GM23338 (cell line): Measurements from ENCODE around the gene FYN. TPM values are rescaled to one million over a fixed set of nuclear protein-coding genes. Genes with fewer than 3 reads are reported as not detected.
"Not testable (repeated sequence)": the region's sequence is repeated elsewhere in the genome, so short reads cannot be mapped to it uniquely, and the experiment has no call there.

Experiments used
- ATAC-seq: fragments of 200-7000 bp; cut with Tn5 transposase; 3 replicates; pipeline ENCODE4 v1.9.1; 2020
- DNase-seq: peaks from one replicate; pipeline ENCODE4 v3.0.0-alpha.2; 2015; ENCODE audit warnings: low spot score
- H2AFZ ChIP-seq: fragments of 200-600 bp; sonication (generic); 2 replicates; pipeline ENCODE4 v1.8.0; 2016; ENCODE audit warnings: antibody characterized with exemption, mild to moderate bottlenecking, moderate library complexity
- H3F3A ChIP-seq: fragments of 200-600 bp; sonication (generic); replicated peaks from 2 replicates; pipeline ENCODE4 v1.8.0; 2017; ENCODE audit warnings: antibody characterized with exemption, mixed run types, low read depth
- H3K27ac ChIP-seq: fragments of 200-600 bp; sonication (generic); 2 replicates; pipeline ENCODE4 v1.6.1; 2016; ENCODE audit warnings: low read depth
- H3K27me3 ChIP-seq: fragments of 200-600 bp; sonication (generic); 2 replicates; pipeline ENCODE4 v1.8.0; 2016; ENCODE audit warnings: mild to moderate bottlenecking, mixed run types, moderate library complexity; ENCODE audit not compliant: insufficient read depth
- H3K36me3 ChIP-seq: fragments of 200-600 bp; sonication (generic); 2 replicates; pipeline ENCODE4 v1.8.0; 2016; ENCODE audit warnings: mild to moderate bottlenecking; ENCODE audit not compliant: insufficient read depth
- H3K4me1 ChIP-seq: fragments of 200-600 bp; sonication (generic); 2 replicates; pipeline ENCODE4 v1.8.0; 2016; ENCODE audit warnings: mild to moderate bottlenecking, moderate library complexity; ENCODE audit not compliant: insufficient read depth
- H3K4me2 ChIP-seq: fragments of 200-600 bp; sonication (generic); 2 replicates; pipeline ENCODE4 v1.7.1; 2017; ENCODE audit warnings: mixed run types
- H3K4me3 ChIP-seq: fragments of 200-600 bp; sonication (generic); 2 replicates; pipeline ENCODE4 v1.6.1; 2016; ENCODE audit warnings: mixed run types
- H3K79me2 ChIP-seq: fragments of 200-600 bp; sonication (generic); replicated peaks from 2 replicates; pipeline ENCODE4 v1.8.0; 2017; ENCODE audit warnings: mild to moderate bottlenecking; ENCODE audit not compliant: insufficient read depth
- H3K9me2 ChIP-seq: fragments of 200-600 bp; sonication (generic); 2 replicates; pipeline ENCODE4 v1.8.0; 2017; ENCODE audit not compliant: insufficient read depth
- H4K20me1 ChIP-seq: fragments of 200-600 bp; sonication (generic); replicated peaks from 2 replicates; pipeline ENCODE4 v1.8.0; 2017; ENCODE audit warnings: mild to moderate bottlenecking; ENCODE audit not compliant: insufficient read depth
- H3K27ac Mint-ChIP-seq: 2 replicates; pipeline ENCODE4 v1.8.0; 2020; ENCODE audit warnings: inconsistent platforms, mild to moderate bottlenecking, moderate library complexity, mixed read lengths
- H3K27me3 Mint-ChIP-seq: 3 replicates; pipeline ENCODE4 v1.8.0; 2022; ENCODE audit warnings: low read depth, mild to moderate bottlenecking, moderate library complexity, mixed read lengths, inconsistent platforms; ENCODE audit not compliant: insufficient read depth, poor library complexity
- H3K36me3 Mint-ChIP-seq: 3 replicates; pipeline ENCODE4 v1.8.0; 2021; ENCODE audit warnings: low read depth, mild to moderate bottlenecking, inconsistent platforms, moderate library complexity, mixed read lengths
- H3K4me1 Mint-ChIP-seq: 3 replicates; pipeline ENCODE4 v1.8.0; 2020; ENCODE audit warnings: mild to moderate bottlenecking, inconsistent platforms, mixed read lengths
- H3K4me3 Mint-ChIP-seq: 3 replicates; pipeline ENCODE4 v1.8.0; 2021; ENCODE audit warnings: moderate library complexity, mild to moderate bottlenecking, inconsistent platforms, mixed read lengths
- H3K9me3 Mint-ChIP-seq: 3 replicates; pipeline ENCODE4 v1.8.0; 2020; ENCODE audit warnings: moderate library complexity, mild to moderate bottlenecking, inconsistent platforms, mixed read lengths
- CREB1 ChIP-seq: fragments of 250-450 bp; sonication (Bioruptor Pico); IDR thresholded peaks from 2 replicates; pipeline ENCODE4 v1.5.0; 2020; ENCODE audit warnings: low read depth, mild to moderate bottlenecking, moderate library complexity
- EZH2 ChIP-seq: fragments of 200-600 bp; sonication (generic); IDR thresholded peaks from one replicate; pipeline ENCODE4 v1.8.0; 2017; ENCODE audit warnings: antibody characterized with exemption, mild to moderate bottlenecking, low read depth; ENCODE audit not compliant: unreplicated experiment
- EZH2phosphoT487 ChIP-seq: fragments of 200-600 bp; sonication (generic); IDR thresholded peaks from one replicate; pipeline ENCODE4 v1.8.1; 2018; ENCODE audit warnings: antibody characterized with exemption; ENCODE audit not compliant: unreplicated experiment
- JUNB ChIP-seq: IDR thresholded peaks from one replicate; pipeline ENCODE4 v1.6.1; 2016; ENCODE audit warnings: antibody characterized with exemption; ENCODE audit not compliant: unreplicated experiment
- NANOG ChIP-seq: IDR thresholded peaks from 2 replicates; pipeline ENCODE4 v1.6.1; 2016; ENCODE audit warnings: antibody characterized with exemption, borderline replicate concordance
- POLR2AphosphoS5 ChIP-seq: IDR thresholded peaks from 2 replicates; pipeline ENCODE4 v1.6.1; 2016; ENCODE audit warnings: antibody characterized with exemption, low read depth
- ZNF114 ChIP-seq: fragments of 250-450 bp; sonication (Bioruptor Pico); IDR thresholded peaks from 2 replicates; pipeline ENCODE4 v1.5.0; 2020; ENCODE audit warnings: mild to moderate bottlenecking, moderate library complexity
- ZNF331 ChIP-seq: fragments of 250-450 bp; sonication (Bioruptor Pico); IDR thresholded peaks from 2 replicates; pipeline ENCODE4 v1.5.0; 2020; ENCODE audit warnings: low read depth, mild to moderate bottlenecking, moderate library complexity
- polyA plus RNA-seq: library from polyadenylated mRNA; unstranded; fragments of >200 nt; fragmentation: Nextera tagmentation; extraction: Ambion mirVana; gene quantifications from 2 replicates; pipeline ENCODE4 v1.2.1, GENCODE V29; 2016
- total RNA-seq: library from RNA; depleted of rRNA; stranded (reverse); fragments of >200 nt; shearing (Covaris generic); gene quantifications from 2 replicates; pipeline ENCODE4 v1.2.3, GENCODE V29; 2014
- TF ChIP-seq, protein P1 (sequence below), 2 experiments: fragments of 200-600 bp in 1 of 2; sonication (generic) in 1 of 2; conservative IDR thresholded peaks; 2 replicates each; pipeline versions ENCODE4 v1.5.1 to v1.6.1; 2016 to 2017; ENCODE audit warnings: antibody characterized with exemption in 2 of 2, low read depth in 2 of 2, mild to moderate bottlenecking in 2 of 2, moderate library complexity in 1 of 2
- TF ChIP-seq, protein P2 (sequence below): IDR thresholded peaks from 2 replicates; pipeline ENCODE4 v1.6.1; 2016; ENCODE audit warnings: antibody characterized with exemption
- TF ChIP-seq, protein P3 (sequence below): IDR thresholded peaks from one replicate; pipeline ENCODE4 v1.6.1; 2018; ENCODE audit warnings: antibody characterized with exemption; ENCODE audit not compliant: unreplicated experiment

The FYN gene
- total and polyA plus RNA-seq, 2 experiments from 2014 or later, result 46.8 to 143 TPM

DNA sequence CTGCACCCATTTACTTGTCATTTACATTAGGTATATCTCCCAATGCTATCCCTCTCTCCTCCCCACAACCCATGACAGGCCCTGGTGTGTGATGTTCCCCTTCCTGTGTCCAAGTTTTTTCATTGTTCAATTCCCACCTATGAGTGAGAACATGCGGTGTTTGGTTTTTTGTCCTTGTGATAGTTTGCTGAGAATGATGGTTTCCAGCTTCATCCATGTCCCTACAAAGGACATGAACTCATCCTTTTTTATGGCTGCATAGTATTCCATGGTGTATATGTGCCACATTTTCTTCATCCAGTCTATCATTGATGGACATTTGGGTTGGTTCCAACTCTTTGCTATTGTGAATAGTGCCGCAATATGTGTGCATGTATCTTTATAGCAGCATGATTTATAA, 87.1 kb downstream of the FYN start:
- not testable (repeated sequence) for H3K36me3 ChIP-seq, ATAC-seq, H3K9me2 ChIP-seq, H3K4me3 Mint-ChIP-seq, H3K4me2 ChIP-seq, H3K27me3 Mint-ChIP-seq, H2AFZ ChIP-seq, H4K20me1 ChIP-seq, DNase-seq, H3K27me3 ChIP-seq, H3K27ac Mint-ChIP-seq, H3K4me3 ChIP-seq, H3K36me3 Mint-ChIP-seq, H3K9me3 Mint-ChIP-seq, H3F3A ChIP-seq, H3K27ac ChIP-seq
- Histone ChIP-seq H3K4me1 (peaks cover 23% of the 10 kb centered on the region), H3K79me2 (peaks cover 46% of the 10 kb centered on the region)
- H3K4me1 Mint-ChIP-seq, result peaks cover 21% of the 10 kb centered on the region

DNA sequence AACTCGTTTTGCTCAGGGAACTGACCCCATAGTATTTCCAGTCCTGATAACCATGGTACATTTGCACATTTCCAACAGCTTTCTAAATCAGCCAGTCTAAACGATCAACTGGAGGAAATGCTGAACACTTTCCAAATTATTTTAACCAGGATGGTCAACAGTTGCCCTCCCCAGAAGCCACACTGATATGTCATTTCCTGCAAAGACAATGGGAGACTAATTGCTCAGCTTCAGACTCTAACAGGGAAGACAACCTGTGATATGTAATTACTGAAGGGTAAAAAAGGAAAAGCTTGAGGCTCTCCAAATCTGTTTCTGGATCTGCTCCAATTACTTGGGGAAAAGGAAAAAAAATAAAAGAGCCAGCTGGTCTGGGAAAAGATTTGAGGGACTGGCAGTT, 88.8 kb downstream of the FYN start:
- Mint-ChIP-seq H3K4me1 (peaks cover 22% of the 10 kb centered on the region), H3K27me3 (peaks cover 3% of the 10 kb centered on the region), H3K36me3 (peaks cover 3% of the 10 kb centered on the region; the same call in 1 of the 3 replicates), H3K27ac (no peak overlapping the region), H3K4me3 (no peak overlapping the region), H3K9me3 (no peaks in the 10 kb centered on the region; the same call in 1 of the 3 replicates)
- no peak overlapping the region for H2AFZ ChIP-seq
- H3K79me2 ChIP-seq, result peaks cover 32% of the 10 kb centered on the region
- no peak for ATAC-seq
- no peaks in the 10 kb centered on the region for H3K36me3 ChIP-seq
- no peaks in the 10 kb centered on the region; the same call in 1 of the 2 replicates for H4K20me1 ChIP-seq
- H3K4me1 ChIP-seq, result peaks cover 19% of the 10 kb centered on the region
- TF ChIP-seq, protein P1, sequence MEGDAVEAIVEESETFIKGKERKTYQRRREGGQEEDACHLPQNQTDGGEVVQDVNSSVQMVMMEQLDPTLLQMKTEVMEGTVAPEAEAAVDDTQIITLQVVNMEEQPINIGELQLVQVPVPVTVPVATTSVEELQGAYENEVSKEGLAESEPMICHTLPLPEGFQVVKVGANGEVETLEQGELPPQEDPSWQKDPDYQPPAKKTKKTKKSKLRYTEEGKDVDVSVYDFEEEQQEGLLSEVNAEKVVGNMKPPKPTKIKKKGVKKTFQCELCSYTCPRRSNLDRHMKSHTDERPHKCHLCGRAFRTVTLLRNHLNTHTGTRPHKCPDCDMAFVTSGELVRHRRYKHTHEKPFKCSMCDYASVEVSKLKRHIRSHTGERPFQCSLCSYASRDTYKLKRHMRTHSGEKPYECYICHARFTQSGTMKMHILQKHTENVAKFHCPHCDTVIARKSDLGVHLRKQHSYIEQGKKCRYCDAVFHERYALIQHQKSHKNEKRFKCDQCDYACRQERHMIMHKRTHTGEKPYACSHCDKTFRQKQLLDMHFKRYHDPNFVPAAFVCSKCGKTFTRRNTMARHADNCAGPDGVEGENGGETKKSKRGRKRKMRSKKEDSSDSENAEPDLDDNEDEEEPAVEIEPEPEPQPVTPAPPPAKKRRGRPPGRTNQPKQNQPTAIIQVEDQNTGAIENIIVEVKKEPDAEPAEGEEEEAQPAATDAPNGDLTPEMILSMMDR (conservative IDR thresholded peaks at IDR 0.05; ENCODE audit: low read depth in 2 of 2), result no peak
- H3F3A ChIP-seq, result no peaks in the 10 kb centered on the region
- no peaks in the 10 kb centered on the region for H3K9me2 ChIP-seq
- DNase-seq, result no peak
- no peaks in the 10 kb centered on the region for H3K27me3 ChIP-seq
- H3K4me3 ChIP-seq, result no peak overlapping the region
- H3K4me2 ChIP-seq, result no peak overlapping the region
- H3K27ac ChIP-seq, result no peak overlapping the region

DNA sequence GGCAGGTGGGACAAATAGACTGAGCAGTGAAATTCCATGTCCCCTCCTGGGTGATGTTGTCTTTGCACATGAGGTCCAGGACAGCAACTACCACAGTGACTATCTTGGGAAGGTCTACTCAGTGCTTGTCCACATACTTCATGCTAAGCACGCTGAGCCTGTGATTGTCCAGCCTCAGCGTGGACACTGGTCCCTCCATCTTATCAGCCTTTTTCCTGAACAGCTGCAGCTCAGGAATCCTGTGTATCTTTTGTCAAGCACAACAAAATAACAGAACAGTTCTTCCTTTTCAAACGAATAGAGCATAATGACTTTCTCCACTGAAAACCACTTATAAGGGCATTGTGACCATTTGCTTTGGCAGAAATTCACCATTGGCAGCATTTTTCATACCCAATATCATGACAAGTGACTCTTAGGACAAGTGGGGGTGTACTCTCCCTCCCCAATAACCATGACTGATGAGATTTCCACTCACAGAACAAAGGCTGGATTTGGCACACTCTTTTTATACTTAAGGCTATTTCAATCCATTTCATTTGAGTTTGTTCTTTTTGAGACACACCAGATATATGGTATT, 90.3 kb downstream of the FYN start:
- Mint-ChIP-seq H3K4me3 (no peak overlapping the region), H3K27ac (no peak overlapping the region)
- TF ChIP-seq, protein P1 (conservative IDR thresholded peaks at IDR 0.05; ENCODE audit: low read depth in 2 of 2), result no peak
- no peak for TF ChIP-seq ZNF331 (CRISPR knock-in tag)
- TF ChIP-seq, protein P2, sequence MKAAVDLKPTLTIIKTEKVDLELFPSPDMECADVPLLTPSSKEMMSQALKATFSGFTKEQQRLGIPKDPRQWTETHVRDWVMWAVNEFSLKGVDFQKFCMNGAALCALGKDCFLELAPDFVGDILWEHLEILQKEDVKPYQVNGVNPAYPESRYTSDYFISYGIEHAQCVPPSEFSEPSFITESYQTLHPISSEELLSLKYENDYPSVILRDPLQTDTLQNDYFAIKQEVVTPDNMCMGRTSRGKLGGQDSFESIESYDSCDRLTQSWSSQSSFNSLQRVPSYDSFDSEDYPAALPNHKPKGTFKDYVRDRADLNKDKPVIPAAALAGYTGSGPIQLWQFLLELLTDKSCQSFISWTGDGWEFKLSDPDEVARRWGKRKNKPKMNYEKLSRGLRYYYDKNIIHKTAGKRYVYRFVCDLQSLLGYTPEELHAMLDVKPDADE, result no peak
- TF ChIP-seq POLR2AphosphoS5, result no peak
- no peak for TF ChIP-seq EZH2phosphoT487
- no peak for TF ChIP-seq JUNB
- no peak for TF ChIP-seq EZH2
- no peak for TF ChIP-seq ZNF114 (CRISPR knock-in tag)
- TF ChIP-seq NANOG, result no peak
- TF ChIP-seq, protein P3, sequence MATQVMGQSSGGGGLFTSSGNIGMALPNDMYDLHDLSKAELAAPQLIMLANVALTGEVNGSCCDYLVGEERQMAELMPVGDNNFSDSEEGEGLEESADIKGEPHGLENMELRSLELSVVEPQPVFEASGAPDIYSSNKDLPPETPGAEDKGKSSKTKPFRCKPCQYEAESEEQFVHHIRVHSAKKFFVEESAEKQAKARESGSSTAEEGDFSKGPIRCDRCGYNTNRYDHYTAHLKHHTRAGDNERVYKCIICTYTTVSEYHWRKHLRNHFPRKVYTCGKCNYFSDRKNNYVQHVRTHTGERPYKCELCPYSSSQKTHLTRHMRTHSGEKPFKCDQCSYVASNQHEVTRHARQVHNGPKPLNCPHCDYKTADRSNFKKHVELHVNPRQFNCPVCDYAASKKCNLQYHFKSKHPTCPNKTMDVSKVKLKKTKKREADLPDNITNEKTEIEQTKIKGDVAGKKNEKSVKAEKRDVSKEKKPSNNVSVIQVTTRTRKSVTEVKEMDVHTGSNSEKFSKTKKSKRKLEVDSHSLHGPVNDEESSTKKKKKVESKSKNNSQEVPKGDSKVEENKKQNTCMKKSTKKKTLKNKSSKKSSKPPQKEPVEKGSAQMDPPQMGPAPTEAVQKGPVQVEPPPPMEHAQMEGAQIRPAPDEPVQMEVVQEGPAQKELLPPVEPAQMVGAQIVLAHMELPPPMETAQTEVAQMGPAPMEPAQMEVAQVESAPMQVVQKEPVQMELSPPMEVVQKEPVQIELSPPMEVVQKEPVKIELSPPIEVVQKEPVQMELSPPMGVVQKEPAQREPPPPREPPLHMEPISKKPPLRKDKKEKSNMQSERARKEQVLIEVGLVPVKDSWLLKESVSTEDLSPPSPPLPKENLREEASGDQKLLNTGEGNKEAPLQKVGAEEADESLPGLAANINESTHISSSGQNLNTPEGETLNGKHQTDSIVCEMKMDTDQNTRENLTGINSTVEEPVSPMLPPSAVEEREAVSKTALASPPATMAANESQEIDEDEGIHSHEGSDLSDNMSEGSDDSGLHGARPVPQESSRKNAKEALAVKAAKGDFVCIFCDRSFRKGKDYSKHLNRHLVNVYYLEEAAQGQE, result no peak
- no peak for TF ChIP-seq CREB1

More for the DNA sequence above, 90.3 kb downstream of the FYN start:
- H3K4me3 ChIP-seq, result no peak overlapping the region
- Mint-ChIP-seq H3K9me3 (no peaks in the 10 kb centered on the region; the same call in 1 of the 3 replicates), H3K36me3 (peaks cover 3% of the 10 kb centered on the region; the same call in 1 of the 3 replicates), H3K4me1 (peaks cover 22% of the 10 kb centered on the region), H3K27me3 (peaks cover 5% of the 10 kb centered on the region)
- H3K27ac ChIP-seq, result no peak overlapping the region
- peaks cover 12% of the 10 kb centered on the region for H3K4me1 ChIP-seq
- H3K79me2 ChIP-seq, result peaks cover 23% of the 10 kb centered on the region
- H4K20me1 ChIP-seq, result no peaks in the 10 kb centered on the region
- no peaks in the 10 kb centered on the region for H3F3A ChIP-seq
- no peaks in the 10 kb centered on the region for H3K9me2 ChIP-seq
- no peak for ATAC-seq
- H3K36me3 ChIP-seq, result no peaks in the 10 kb centered on the region
- no peak overlapping the region for H3K4me2 ChIP-seq
- no peak overlapping the region for H2AFZ ChIP-seq
- no peak for DNase-seq
- H3K27me3 ChIP-seq, result no peaks in the 10 kb centered on the region
